DND-41 (cell line): Measurements from ENCODE around the gene UBASH3B.

Experiments used
- ATAC-seq: fragments of 200-7000 bp; cut with Tn5 transposase; 3 replicates; pipeline ENCODE4 v1.9.1; 2021; ENCODE audit warnings: low read depth; ENCODE audit not compliant: insufficient read depth
- DNase-seq: peaks from one replicate; pipeline ENCODE4 v3.0.0-alpha.2; 2020
- H2AFZ ChIP-seq: 2 replicates; pipeline ENCODE4 v1.6.0; 2012; ENCODE audit warnings: low read depth, low read length
- H3K27ac ChIP-seq: 2 replicates; pipeline ENCODE4 v1.5.1; 2012; ENCODE audit warnings: low read length, inconsistent platforms
- H3K27me3 ChIP-seq: fragments of 200-600 bp; sonication (generic); 2 replicates; pipeline ENCODE4 v1.6.0; 2012; ENCODE audit warnings: low read length, mild to moderate bottlenecking, inconsistent platforms; ENCODE audit not compliant: insufficient read depth, poor library complexity
- H3K36me3 ChIP-seq: 2 replicates; pipeline ENCODE4 v1.5.1; 2012; ENCODE audit warnings: low read length, inconsistent platforms; ENCODE audit not compliant: insufficient read depth
- H3K4me1 ChIP-seq: 2 replicates; pipeline ENCODE4 v1.5.1; 2012; ENCODE audit warnings: mild to moderate bottlenecking, low read length; ENCODE audit not compliant: insufficient read depth
- H3K4me2 ChIP-seq: 2 replicates; pipeline ENCODE4 v1.6.0; 2012; ENCODE audit warnings: mild to moderate bottlenecking, moderate library complexity, low read length, inconsistent platforms; ENCODE audit not compliant: insufficient read depth
- H3K4me3 ChIP-seq, 2 experiments: fragments of 200-600 bp in 1 of 2; shearing (Covaris generic) in 1 of 2; 2 replicates each; pipeline ENCODE4 v1.5.1; 2012 to 2016; ENCODE audit warnings: inconsistent platforms in 2 of 2, low read length in 2 of 2, mild to moderate bottlenecking in 2 of 2, low read depth in 1 of 2, moderate library complexity in 1 of 2
- H3K79me2 ChIP-seq: 2 replicates; pipeline ENCODE4 v1.6.0; 2012; ENCODE audit warnings: low read length, inconsistent platforms; ENCODE audit not compliant: insufficient read depth
- H3K9ac ChIP-seq: 2 replicates; pipeline ENCODE4 v1.6.0; 2012; ENCODE audit warnings: low read depth, mild to moderate bottlenecking, inconsistent platforms, low read length, moderate library complexity
- H3K9me3 ChIP-seq: 2 replicates; pipeline ENCODE4 v1.5.1; 2012; ENCODE audit warnings: low read length, moderate library complexity, mild to moderate bottlenecking, inconsistent platforms; ENCODE audit not compliant: insufficient read depth, severe bottlenecking
- H4K20me1 ChIP-seq: 2 replicates; pipeline ENCODE4 v1.6.0; 2012; ENCODE audit warnings: low read length; ENCODE audit not compliant: insufficient read depth
- CTCF ChIP-seq: IDR thresholded peaks from 2 replicates; pipeline ENCODE4 v1.5.1; 2012; ENCODE audit warnings: borderline replicate concordance, low read length, moderate library complexity, mild to moderate bottlenecking; ENCODE audit not compliant: poor library complexity, severe bottlenecking; ENCODE audit errors: extremely low read depth
- EZH2 ChIP-seq: IDR thresholded peaks from 3 replicates; pipeline ENCODE4 v1.6.1; 2012; ENCODE audit warnings: borderline replicate concordance, low read depth, mild to moderate bottlenecking, moderate library complexity, low read length, inconsistent platforms; ENCODE audit not compliant: severe bottlenecking

The UBASH3B gene

GRCh38 chr11:122681070-122681469 lies 25.5 kb downstream of the UBASH3B start:
- H3K9me3 ChIP-seq, result no peaks in the 10 kb centered on the region
- no peak overlapping the region for H2AFZ ChIP-seq
- no peak overlapping the region for H3K9ac ChIP-seq
- TF ChIP-seq EZH2 (no peak), CTCF (no peak)
- H3K4me2 ChIP-seq, result no peak overlapping the region
- H3K27me3 ChIP-seq, result no peaks in the 10 kb centered on the region
- no peak overlapping the region for H3K4me3 ChIP-seq
- ATAC-seq (no peak), DNase-seq (no peak)
- H3K36me3 ChIP-seq, result peaks cover 33% of the 10 kb centered on the region
- peaks cover 32% of the 10 kb centered on the region for H4K20me1 ChIP-seq
- peaks cover 94% of the 10 kb centered on the region for H3K79me2 ChIP-seq
- no peak overlapping the region for H3K27ac ChIP-seq
- peaks cover 9% of the 10 kb centered on the region for H3K4me1 ChIP-seq

- peak; percentile 73 for ATAC-seq
These were observed 26.2 kb downstream of the UBASH3B start for GRCh38 chr11:122681735-122682134.

GRCh38 chr11:122682464-122682863 lies 26.9 kb downstream of the UBASH3B start:
- no peaks in the 10 kb centered on the region for H3K9me3 ChIP-seq
- no peak overlapping the region for H2AFZ ChIP-seq
- ATAC-seq (no peak), DNase-seq (no peak)
- H3K9ac ChIP-seq, result no peak overlapping the region
- peaks cover 39% of the 10 kb centered on the region for H3K36me3 ChIP-seq
- peaks cover 23% of the 10 kb centered on the region for H4K20me1 ChIP-seq
- H3K4me1 ChIP-seq, result peaks cover 19% of the 10 kb centered on the region
- H3K79me2 ChIP-seq, result peaks cover 93% of the 10 kb centered on the region
- TF ChIP-seq CTCF, result no peak
- TF ChIP-seq EZH2, result no peak
- no peak overlapping the region for H3K4me3 ChIP-seq
- H3K27me3 ChIP-seq, result no peaks in the 10 kb centered on the region
- H3K27ac ChIP-seq, result peak overlapping the region; percentile 15; the same call in 1 of the 2 replicates
- H3K4me2 ChIP-seq, result no peak overlapping the region

More at GRCh38 chr11:122681735-122682134, 26.2 kb downstream of the UBASH3B start:
- TF ChIP-seq EZH2, result no peak
- TF ChIP-seq CTCF, result peak; percentile 36
- no peak overlapping the region for H2AFZ ChIP-seq
- H4K20me1 ChIP-seq, result peaks cover 30% of the 10 kb centered on the region
- DNase-seq, result no peak
- H3K79me2 ChIP-seq, result peaks cover 94% of the 10 kb centered on the region
- no peaks in the 10 kb centered on the region for H3K9me3 ChIP-seq
- peaks cover 38% of the 10 kb centered on the region for H3K36me3 ChIP-seq
- no peak overlapping the region for H3K9ac ChIP-seq
- H3K4me1 ChIP-seq, result peaks cover 12% of the 10 kb centered on the region
- no peaks in the 10 kb centered on the region for H3K27me3 ChIP-seq
- H3K4me2 ChIP-seq, result no peak overlapping the region
- H3K27ac ChIP-seq, result peak overlapping the region; percentile 20; the same call in 1 of the 2 replicates
- no peak overlapping the region for H3K4me3 ChIP-seq

- Histone ChIP-seq H3K27ac (peak overlapping the region; percentile 39; the same call in 1 of the 2 replicates), H2AFZ (no peak overlapping the region), H3K4me2 (no peak overlapping the region), H3K9ac (no peak overlapping the region), H3K27me3 (no peaks in the 10 kb centered on the region), H3K4me1 (peaks cover 41% of the 10 kb centered on the region), H3K9me3 (no peaks in the 10 kb centered on the region), H3K36me3 (peaks cover 33% of the 10 kb centered on the region), H3K79me2 (peaks cover 91% of the 10 kb centered on the region), H3K4me3 (no peak overlapping the region), H4K20me1 (peaks cover 12% of the 10 kb centered on the region; the same call in 1 of the 2 replicates)
- no peak for TF ChIP-seq EZH2
- no peak for TF ChIP-seq CTCF
- no peak for ATAC-seq
- no peak for DNase-seq
These were observed 29.5 kb downstream of the UBASH3B start for GRCh38 chr11:122685041-122685440.
